SW480 (cell line): ENCODE data around the gene SSC4D.
A peak's percentile ranks its signal among the peaks of the same experiment; 100 is the strongest.
"Not testable (repeated sequence)": the region's sequence is repeated elsewhere in the genome, so short reads cannot be mapped to it uniquely, and the experiment has no call there.

Experiments used
- DNase-seq: peaks from one replicate; pipeline ENCODE4 v3.0.0-alpha.2; 2016; ENCODE audit warnings: low spot score

The SSC4D gene

GRCh38 chr7:76383089-76383944 lies 26.2 kb downstream of the SSC4D start:
- no peak for DNase-seq

GRCh38 chr7:76381814-76382213 lies 27.7 kb downstream of the SSC4D start:
- DNase-seq, result no peak

- no peak for DNase-seq
Measured at GRCh38 chr7:76380623-76380966, 28.9 kb downstream of the SSC4D start.

GRCh38 chr7:76377186-76377918 lies 32.1 kb downstream of the SSC4D start:
- DNase-seq, result no peak

GRCh38 chr7:76375251-76375650 lies 34.2 kb downstream of the SSC4D start:
- DNase-seq, result no peak

- peak; percentile 52 for DNase-seq
Measured at GRCh38 chr7:76372984-76373833, 36.3 kb downstream of the SSC4D start.

- DNase-seq, result no peak
Measured at GRCh38 chr7:76371396-76371795, 38.1 kb downstream of the SSC4D start.

- DNase-seq, result no peak
Measured at GRCh38 chr7:76369018-76369417, 40.5 kb downstream of the SSC4D start.

GRCh38 chr7:76368190-76368589 lies 41.3 kb downstream of the SSC4D start:
- no peak for DNase-seq

GRCh38 chr7:76364198-76364584 lies 45.3 kb downstream of the SSC4D start:
- no peak for DNase-seq

- not testable (repeated sequence) for DNase-seq
Measured at GRCh38 chr7:76363754-76364153, 45.7 kb downstream of the SSC4D start.

- no peak for DNase-seq
Measured at GRCh38 chr7:76359978-76360638, 49.4 kb downstream of the SSC4D start.

GRCh38 chr7:76359111-76359977 lies 50.2 kb downstream of the SSC4D start:
- peak; percentile 100 for DNase-seq

- DNase-seq, result peak; percentile 90
Measured at GRCh38 chr7:76358481-76359110, 50.9 kb downstream of the SSC4D start, which contains the start of gene YWHAG. YWHAG (minus strand) TSS chr7:76358991; CDS start chr7:76358808, 183 bp downstream.

- peak; percentile 58 for DNase-seq
Measured at GRCh38 chr7:76358011-76358480, 51.5 kb downstream of the SSC4D start.

GRCh38 chr7:76357475-76358010 lies 52.0 kb downstream of the SSC4D start:
- DNase-seq, result no peak

GRCh38 chr7:76356823-76357222 lies 52.7 kb downstream of the SSC4D start:
- peak; percentile 54 for DNase-seq

- no peak for DNase-seq
Measured at GRCh38 chr7:76356115-76356514, 53.4 kb downstream of the SSC4D start.

- DNase-seq, result no peak
Measured at GRCh38 chr7:76354981-76355730, 54.3 kb downstream of the SSC4D start.
